Jurkat, Clone E6-1 (cell line): ENCODE data around the gene PKLR.

Experiments used
- DNase-seq: peaks from one replicate; pipeline ENCODE4 v3.0.0-alpha.2; 2011; ENCODE audit warnings: low read depth, low spot score
- H3K4me3 ChIP-seq: 2 replicates; pipeline ENCODE4 v1.5.1; 2011; ENCODE audit warnings: mild to moderate bottlenecking, low read length, control low read depth, moderate library complexity

The PKLR gene

GRCh38 chr1:155320252-155320651 is 19.0 kb upstream of the PKLR start:
- no peak overlapping the region for H3K4me3 ChIP-seq
- DNase-seq: no peak

GRCh38 chr1:155319536-155319935 is 18.3 kb upstream of the PKLR start:
- no peak overlapping the region for H3K4me3 ChIP-seq
- no peak for DNase-seq

GRCh38 chr1:155318082-155318481 is 16.8 kb upstream of the PKLR start:
- no peak for DNase-seq
- no peak overlapping the region for H3K4me3 ChIP-seq

- DNase-seq: no peak
- no peak overlapping the region for H3K4me3 ChIP-seq
Observed at GRCh38 chr1:155316922-155317321, 15.7 kb upstream of the PKLR start.

GRCh38 chr1:155313261-155313660 is 12.0 kb upstream of the PKLR start:
- no peak overlapping the region for H3K4me3 ChIP-seq
- no peak for DNase-seq

DNA sequence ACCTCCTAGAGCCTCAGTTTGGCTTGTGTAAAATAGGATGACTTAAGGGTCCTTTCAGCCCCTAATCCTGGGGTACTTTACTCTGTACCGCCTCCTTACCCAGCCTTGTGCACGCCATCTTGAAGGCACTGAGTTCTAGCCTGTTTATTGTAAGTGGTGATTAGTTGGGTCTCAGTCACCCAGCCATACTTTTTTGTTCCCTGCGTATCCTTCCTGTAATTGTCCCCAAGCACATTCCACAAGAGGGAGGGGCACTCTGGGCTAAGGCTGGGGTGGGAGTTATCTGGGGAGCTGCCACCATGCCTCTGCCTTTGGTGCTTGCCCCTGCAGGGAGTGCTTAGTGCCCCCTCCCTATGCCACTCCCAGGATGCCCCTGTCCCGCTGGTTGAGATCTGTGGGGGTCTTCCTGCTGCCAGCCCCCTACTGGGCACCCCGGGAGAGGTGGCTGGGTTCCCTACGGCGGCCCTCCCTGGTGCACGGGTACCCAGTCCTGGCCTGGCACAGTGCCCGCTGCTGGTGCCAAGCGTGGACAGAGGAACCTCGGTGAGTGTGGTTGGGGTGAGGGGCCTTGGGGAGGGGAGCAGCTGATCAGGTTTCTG is 8.3 kb upstream of the PKLR start:
- DNase-seq: no peak
- H3K4me3 ChIP-seq: peak overlapping the region; percentile 83

DNA sequence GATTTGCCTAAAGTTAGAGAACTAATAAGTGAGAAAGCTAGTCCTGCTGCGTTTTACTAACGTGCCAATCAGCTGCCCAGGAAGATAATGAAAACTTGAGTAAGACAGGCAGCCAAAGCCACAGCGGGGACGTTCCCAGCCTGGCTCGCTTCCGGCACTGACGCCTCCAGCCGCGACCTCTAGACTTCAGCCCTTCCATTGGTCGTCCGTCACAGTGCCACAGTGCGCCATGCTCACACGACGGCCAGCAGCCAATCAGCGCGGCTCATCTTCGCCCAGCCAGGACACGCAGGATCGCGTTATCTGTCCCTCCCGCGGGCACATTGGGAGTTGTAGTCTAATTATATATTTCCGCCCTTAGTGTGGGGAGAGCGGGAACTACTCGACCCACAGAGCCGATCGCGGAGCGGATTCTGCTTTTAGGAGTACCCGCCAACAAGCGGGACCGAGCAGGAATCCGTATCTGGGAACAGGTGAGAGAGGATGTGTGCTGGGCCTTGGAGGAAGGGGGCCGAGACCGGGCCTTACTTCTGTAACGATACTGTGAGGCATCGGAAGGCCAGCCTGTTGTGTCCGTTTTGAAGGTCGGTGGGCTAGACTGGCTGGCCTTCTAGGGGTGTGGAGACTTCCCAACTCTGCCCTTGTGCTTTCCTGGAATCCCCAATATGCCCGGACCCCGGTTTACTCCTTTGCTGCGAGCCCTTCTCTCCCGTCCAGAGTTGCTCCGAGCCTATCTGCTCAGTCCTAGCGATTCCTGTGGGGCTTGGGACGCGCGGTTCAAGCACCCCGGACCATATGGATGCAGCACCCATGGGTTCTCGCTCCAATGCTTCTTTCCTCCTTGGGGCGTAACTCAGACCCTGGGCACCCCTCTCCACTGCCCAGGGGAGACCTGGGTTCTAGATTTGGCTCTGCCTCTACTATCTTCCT is 7.5 kb upstream of the PKLR start, which contains the start of gene FDPS:
Gene FDPS (plus strand): TSS at position 374 of the 930 bp plus-strand sequence. CDS start 924 bp downstream, outside the sequence.
- DNase-seq: peak; percentile 99
- peak within 1 kb of the TSS; percentile 83 for H3K4me3 ChIP-seq

DNA sequence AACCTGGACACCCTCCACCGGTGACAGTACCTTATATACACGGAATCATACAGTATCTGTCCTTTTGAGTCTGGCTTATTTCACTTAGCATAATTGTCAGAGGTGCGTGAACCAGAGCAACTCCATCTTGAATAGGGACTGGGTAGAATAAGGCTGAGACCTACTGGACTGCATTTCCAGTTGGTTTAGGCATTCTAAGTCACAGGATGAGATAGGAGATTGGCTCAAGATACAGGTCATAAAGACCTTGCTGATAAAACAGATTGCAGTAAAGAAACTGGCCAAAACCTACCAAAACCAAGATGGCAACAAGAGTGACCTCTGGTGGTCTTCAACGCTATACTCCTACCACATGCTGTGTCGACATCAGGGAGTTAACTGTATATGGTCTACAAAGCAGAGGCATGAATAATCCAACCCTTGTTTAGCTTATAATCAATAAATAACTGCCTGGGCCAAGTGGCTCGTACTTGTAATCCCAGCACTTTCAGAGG is 6.1 kb upstream of the PKLR start:
- peak; percentile 55 for DNase-seq
- no peak overlapping the region for H3K4me3 ChIP-seq

DNA sequence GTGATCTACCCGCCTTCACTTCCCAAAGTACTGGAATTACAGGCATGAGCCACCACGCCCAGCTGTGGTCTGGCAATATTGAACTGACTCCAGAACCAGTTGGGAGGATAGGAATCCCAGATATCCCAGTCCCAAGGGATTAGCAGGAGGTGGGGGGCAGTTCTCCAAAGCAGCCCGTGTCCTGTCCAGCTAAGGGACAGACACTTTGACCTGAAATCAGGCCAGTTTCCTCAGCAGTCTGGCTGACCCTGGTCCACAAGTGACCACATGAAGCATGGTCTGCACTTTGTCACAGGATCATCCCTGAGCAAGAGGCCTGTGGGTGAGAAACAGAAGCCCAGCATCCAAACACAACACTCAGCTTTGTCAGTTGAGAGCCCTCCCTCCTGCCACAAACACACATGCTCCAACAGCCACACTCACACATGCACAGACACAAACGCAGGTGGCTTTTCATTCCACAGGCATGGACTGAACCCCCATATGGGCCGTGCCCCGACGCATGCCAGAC is 4.7 kb upstream of the PKLR start:
- no peak overlapping the region for H3K4me3 ChIP-seq
- DNase-seq: no peak

- no peak overlapping the region for H3K4me3 ChIP-seq
- no peak for DNase-seq
Observed at GRCh38 chr1:155304558-155305063, 3.4 kb upstream of the PKLR start.

DNA sequence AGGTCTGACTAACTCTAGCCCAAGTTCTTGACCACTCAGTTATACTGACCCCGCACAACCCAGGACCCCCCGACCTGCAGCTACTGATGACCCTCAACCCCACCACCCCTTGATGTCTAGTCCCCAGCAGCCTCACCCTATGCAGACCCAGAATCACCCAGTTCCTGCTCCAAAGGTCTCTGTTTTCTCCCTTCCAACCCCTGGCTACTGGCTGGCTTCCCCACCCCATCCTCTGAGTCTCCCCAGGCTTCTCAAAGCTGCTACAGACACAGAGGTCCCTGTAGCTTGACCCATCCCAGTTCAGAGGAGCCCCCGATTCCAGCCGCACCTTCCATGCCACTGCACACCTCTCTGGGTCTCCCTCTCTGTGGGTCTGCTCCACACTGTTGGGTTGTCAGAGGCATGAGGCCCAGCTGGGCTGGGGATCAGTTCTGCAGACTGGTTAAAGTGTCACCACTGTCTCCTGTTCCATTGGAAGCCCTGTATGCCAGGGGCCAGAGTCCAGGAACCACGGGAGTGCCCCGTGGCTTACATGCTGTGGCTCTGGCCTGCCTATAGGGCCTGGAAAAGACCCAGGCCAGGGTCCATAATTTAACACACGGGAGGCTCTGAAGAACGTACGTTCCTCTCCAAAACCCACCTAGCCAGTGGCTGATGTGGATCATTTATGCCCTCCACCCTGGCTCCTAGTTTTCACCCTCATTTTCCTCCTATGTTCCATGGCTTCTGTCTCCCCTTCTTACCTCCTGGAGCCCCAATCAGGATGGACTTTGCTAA is 497 bp downstream of the PKLR start:
- H3K4me3 ChIP-seq: no peak overlapping the region
- DNase-seq: no peak

DNA sequence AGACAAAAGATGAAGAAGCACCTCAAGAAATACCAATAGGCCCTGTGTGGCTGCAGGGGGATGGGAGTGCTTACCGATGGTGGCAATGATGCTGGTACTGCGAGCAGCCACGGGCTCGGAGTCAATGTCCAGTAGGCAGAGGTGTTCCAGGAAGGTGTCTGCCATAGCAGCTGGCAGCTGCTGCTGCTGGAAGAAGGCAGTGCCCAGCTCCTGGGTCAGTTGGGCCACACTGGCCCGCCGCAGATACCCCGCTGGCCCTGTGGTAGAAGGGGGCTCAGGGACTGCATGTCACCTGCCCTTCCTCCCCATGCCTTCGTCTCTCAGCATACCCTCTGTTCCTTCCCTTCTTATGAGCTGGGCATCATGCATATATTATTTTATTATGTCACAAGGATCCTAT is 1.2 kb downstream of the PKLR start:
- no peak for DNase-seq
- H3K4me3 ChIP-seq: no peak overlapping the region

- H3K4me3 ChIP-seq: no peak overlapping the region
- DNase-seq: no peak
Observed at GRCh38 chr1:155297384-155297783, 3.9 kb downstream of the PKLR start.

DNA sequence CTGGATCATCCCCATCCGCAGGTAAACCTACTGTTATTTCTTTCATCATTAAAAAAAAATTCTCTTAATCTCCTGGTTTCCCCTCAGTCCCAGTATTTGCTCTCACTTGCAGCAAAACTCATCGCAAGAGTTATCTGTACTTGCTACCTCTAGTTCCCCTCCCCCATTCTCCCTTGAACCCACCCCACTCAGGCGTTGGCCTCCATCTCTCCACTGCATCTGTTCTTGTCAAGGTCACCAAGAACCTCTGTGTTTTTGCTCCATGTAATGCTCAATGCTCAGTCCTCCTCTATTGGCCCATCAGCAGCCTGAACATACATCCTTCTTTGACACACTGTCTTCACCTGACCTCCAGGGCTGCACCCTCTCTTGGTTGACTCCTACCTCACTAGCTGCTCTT is 4.6 kb downstream of the PKLR start:
- H3K4me3 ChIP-seq: no peak overlapping the region
- no peak for DNase-seq

GRCh38 chr1:155295942-155296267 is 5.3 kb downstream of the PKLR start:
- no peak for DNase-seq
- no peak overlapping the region for H3K4me3 ChIP-seq

DNA sequence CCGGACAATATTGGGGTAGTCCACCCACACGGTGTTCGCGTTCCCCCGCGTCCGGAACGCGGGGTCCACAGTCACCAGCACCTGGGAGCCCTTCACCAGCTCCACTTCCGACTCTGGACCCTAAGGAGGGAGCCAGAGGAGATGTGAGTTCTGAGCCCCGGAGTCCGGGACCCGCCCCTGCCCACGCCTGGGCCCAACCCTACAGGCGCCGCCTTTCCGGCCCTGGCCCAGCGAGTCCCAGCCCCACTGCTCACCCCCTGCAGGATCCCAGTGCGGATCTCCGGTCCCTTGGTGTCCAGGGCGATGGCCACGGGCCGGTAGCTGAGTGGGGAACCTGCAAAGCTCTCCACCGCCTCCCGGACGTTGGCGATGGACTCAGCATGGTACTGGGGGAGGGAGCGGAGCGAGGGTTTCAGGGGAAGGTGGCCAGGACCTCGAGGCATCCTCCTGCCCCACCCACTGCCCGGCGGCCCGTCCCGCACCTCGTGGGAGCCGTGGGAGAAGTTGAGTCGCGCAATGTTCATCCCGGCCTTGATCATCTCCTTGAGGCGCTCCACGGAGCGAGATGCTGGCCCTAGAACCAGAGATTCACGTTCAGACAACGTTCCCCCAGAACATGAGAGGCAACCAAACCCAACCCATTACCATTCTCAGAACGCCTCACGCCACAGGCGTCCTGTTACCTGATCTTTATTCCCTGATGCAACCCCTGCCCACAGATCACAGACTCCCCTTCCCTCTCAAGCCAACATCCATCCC is 5.9 kb downstream of the PKLR start:
- H3K4me3 ChIP-seq: no peak overlapping the region
- no peak for DNase-seq

DNA sequence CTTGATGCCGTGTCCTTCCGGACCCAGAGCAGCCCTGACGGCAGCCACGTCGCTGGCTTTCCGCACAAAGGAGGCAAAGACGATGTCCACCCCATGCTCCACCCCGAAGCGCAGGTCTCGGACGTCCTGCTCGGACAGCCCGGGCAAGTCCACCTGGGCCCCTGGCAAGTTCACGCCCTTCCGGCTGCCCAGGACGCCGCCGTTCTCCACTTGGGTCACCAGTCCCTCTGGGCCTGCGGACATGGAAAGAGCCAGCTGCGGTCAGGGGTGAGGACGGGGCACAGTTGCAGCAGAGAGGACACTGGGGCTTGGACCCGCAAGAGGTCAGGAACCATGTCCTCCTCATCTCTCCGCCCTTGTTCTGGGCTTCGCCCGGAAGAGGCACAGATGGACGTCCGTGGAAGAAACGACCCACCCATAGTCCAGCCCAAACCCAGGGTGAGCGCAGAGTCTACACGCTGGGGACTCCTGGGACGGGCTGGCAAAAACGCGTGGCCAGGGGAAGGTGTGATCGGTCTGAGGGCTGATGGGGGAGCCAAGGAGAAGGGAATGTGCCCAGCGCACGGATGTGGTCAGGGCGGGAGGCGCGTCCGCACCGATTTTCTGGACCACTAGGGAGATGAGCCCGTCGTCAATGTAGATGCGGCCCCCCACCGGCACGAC is 6.6 kb downstream of the PKLR start:
- no peak for DNase-seq
- no peak overlapping the region for H3K4me3 ChIP-seq

DNA sequence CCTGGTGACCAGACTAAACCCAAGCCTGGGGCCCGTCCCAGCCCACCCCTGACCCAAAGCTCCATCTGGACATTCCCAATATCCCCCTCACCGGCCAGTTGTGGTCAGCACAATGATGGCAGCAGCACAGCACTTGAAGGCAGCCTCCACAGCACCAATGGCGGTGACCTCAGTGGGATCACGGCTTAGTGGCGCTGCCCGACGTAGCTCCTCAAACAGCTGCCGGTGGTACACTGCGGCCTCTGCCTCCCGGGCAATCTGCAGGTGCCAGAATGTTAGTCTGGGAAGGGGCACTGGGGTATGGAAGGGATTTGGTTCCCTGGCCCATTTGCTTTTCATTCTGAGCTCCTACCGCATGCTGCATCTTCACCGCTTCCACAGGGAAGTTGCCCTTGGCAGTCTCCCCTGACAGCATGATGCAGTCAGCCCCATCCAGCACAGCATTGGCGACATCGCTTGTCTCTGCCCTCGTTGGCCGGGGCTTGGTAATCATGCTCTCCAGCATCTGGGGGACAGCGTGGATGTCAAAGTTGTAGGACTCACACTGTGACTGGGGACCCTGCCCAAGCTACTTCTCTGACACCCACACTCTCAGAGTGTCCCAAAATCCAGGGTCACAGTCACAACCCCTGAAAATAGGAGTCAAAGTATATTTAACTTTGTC is 8.0 kb downstream of the PKLR start:
- no peak for DNase-seq

More for the DNA sequence above, 8.0 kb downstream of the PKLR start:
- no peak overlapping the region for H3K4me3 ChIP-seq
